Left renal cortex interstitium (tissue), 4 donors: ENCODE data around the gene WNT1. TPM values are rescaled to one million over a fixed set of nuclear protein-coding genes. Genes with fewer than 3 reads are reported as not detected.

ENCODE experiments used
- DNase-seq, 4 donors: peaks; one replicate each; pipeline ENCODE4 v3.0.0-alpha.2; 2013; ENCODE audit warnings: low read depth in 4 of 4, low spot score in 2 of 4, missing footprints in 1 of 4
- polyA plus RNA-seq, 4 donors: library from polyadenylated mRNA; unstranded; fragments of 120-200 nt; gene quantifications; one replicate each; pipeline ENCODE4 v1.2.1, GENCODE V29; 2013; ENCODE audit not compliant: insufficient read length in 4 of 4

The WNT1 gene
- polyA plus RNA-seq, 4 donors, result not detected

DNA sequence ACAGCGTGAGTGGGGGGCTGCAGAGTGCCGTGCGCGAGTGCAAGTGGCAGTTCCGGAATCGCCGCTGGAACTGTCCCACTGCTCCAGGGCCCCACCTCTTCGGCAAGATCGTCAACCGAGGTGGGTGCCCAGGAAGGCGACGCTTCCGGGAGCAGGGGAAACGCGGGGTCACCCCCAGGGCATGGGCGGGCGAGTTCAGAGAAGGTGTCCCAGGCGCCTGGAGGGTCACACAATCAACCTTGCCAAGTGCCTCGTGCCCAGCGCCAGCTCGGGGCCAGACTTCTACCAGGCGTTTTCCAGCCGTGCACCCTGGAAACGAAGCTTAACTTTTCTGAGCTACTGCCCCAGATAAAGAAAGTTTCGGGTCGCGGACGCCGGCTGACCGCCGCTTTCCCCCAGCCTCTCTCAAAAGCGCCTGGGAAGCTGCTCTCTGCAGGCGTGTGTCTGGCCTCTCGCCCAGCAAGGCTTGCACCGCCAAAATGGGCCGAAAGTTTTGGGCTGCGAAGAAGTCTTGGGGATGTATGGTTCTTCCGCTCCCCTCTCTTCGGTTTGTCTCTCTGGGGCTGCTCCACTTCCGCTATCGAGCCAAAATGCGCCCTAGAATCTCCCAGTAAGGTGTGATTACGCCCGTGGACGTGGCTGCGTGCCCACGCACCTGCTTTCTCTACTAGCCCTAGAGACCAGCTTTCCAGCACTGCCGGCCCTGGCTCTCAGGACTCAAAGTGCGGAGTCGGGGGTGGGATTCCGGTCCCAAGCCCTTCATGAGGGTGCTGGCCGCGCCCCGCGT lies 1.7 kb downstream of the WNT1 start:
- DNase-seq, result no peak

DNA sequence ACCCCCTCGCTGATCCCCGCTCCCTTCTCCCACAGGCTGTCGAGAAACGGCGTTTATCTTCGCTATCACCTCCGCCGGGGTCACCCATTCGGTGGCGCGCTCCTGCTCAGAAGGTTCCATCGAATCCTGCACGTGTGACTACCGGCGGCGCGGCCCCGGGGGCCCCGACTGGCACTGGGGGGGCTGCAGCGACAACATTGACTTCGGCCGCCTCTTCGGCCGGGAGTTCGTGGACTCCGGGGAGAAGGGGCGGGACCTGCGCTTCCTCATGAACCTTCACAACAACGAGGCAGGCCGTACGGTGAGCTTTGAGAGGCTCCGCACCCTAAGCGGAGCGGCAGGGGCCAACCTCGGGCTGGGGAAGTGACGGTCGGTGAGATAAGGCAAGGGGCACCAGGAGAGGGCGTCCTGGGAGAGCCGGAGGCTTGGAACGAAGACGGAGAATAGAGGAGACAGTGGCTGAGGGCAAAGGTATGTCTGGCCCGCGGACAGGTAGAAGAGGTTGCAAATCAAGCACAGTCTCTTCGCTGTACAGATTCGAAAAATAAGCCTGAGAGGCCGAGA lies 2.3 kb downstream of the WNT1 start:
- DNase-seq, result no peak

DNA sequence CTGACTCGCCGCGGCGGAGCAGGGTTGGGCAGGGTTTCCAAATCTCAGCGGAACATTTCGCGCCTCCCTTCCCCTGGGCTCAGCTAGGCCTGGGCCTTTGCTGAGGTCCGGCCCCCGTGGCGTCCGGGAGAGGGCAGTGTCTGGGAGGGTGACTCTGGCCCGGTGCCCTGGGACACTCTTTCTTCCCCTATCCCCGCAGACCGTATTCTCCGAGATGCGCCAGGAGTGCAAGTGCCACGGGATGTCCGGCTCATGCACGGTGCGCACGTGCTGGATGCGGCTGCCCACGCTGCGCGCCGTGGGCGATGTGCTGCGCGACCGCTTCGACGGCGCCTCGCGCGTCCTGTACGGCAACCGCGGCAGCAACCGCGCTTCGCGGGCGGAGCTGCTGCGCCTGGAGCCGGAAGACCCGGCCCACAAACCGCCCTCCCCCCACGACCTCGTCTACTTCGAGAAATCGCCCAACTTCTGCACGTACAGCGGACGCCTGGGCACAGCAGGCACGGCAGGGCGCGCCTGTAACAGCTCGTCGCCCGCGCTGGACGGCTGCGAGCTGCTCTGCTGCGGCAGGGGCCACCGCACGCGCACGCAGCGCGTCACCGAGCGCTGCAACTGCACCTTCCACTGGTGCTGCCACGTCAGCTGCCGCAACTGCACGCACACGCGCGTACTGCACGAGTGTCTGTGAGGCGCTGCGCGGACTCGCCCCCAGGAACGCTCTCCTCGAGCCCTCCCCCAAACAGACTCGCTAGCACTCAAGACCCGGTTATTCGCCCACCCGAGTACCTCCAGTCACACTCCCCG lies 3.0 kb downstream of the WNT1 start:
- DNase-seq, result no peak

DNA sequence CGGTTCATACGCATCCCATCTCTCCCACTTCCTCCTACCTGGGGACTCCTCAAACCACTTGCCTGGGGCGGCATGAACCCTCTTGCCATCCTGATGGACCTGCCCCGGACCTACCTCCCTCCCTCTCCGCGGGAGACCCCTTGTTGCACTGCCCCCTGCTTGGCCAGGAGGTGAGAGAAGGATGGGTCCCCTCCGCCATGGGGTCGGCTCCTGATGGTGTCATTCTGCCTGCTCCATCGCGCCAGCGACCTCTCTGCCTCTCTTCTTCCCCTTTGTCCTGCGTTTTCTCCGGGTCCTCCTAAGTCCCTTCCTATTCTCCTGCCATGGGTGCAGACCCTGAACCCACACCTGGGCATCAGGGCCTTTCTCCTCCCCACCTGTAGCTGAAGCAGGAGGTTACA lies 3.6 kb downstream of the WNT1 start:
- DNase-seq, result no peak

DNA sequence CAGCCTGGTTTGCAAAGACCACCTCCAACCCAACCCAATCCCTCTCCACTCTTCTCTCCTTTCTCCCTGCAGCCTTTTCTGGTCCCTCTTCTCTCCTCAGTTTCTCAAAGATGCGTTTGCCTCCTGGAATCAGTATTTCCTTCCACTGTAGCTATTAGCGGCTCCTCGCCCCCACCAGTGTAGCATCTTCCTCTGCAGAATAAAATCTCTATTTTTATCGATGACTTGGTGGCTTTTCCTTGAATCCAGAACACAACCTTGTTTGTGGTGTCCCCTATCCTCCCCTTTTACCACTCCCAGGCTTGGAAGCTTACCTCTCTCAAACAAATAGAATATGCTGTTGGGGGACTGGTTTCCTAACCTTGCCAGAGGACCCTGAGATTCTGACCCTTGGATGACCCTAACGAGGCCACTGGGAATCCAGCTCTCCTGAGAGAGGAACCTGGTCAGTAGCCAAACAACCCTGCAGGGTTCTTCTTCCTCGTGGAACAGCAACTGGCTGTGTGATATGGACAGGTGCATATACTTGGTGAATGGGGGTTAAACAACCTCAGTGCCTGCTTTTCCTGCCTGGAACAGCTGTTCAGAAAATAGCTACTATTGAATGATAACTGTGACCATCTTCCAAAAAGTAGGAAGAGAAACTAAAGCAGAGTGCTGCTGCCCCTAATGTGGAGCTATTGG lies 4.4 kb downstream of the WNT1 start:
- no peak for DNase-seq

DNA sequence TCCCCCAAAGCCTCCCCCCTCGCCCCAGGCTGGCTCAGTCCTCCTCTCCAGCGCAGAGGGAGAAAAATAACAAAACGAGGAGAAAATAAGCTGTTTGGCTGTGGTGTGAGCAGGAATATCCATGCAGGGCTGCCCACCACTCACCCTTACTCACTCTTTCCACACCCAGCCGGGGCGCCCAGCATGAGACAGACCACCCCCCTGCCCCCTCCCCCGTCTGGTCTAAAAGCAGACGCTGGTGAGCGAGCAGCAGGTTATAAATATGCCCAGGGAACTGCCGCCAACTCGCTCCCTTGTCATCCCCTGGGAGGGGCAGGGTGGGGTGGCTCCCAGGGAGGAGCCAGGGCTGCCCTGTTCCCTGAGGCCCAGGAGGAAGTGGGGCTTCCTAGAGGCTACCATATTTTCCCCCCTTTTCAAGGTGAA lies 7.4 kb downstream of the WNT1 start:
- DNase-seq, result no peak

DNA sequence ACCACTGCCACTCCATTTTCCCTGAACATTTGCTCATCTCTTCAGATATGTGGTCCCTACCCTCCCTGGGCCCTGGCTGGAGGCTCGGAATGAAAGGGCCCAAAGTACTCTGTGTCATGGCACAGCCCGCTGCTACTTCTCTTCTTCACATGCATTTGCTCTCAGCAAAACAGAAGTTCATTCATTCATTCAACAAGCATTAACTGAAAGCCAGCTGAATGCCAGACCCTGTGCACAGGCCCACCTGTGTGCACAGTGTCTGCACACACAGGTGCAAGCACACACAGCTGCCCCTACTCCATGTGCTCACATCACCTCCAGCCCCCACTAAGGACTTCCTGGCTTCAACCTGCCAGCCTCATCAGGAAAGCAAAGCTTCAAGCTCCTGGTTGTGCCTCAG lies 7.8 kb downstream of the WNT1 start:
- no peak for DNase-seq

DNA sequence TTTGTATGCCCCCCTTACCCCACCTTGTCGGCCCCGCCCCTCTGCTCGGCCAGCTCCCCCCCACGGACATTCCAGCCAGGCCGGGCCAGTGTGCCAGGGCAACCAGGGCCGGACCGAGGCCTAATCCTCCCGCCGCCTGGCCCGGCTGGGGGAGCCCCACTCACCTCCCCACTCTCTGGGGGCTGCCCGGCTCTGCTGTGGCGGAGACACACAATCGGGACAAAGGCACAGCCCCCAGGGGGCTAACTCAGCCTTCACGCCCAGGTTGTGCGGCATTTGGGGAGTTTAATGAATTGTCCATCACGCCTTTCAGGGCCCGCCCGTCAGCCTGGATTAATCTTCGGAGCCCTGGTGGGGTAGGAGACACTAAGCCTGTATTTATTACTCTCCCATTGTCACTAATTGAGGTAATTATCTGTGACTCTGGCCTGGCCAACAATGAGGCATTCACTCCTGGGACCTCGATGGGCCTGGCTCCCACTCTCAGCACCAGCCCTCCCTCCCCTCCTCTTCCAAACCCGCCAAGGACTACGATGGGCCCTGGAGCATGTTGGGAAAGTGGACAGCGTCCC lies 8.7 kb downstream of the WNT1 start:
- DNase-seq, result no peak

DNA sequence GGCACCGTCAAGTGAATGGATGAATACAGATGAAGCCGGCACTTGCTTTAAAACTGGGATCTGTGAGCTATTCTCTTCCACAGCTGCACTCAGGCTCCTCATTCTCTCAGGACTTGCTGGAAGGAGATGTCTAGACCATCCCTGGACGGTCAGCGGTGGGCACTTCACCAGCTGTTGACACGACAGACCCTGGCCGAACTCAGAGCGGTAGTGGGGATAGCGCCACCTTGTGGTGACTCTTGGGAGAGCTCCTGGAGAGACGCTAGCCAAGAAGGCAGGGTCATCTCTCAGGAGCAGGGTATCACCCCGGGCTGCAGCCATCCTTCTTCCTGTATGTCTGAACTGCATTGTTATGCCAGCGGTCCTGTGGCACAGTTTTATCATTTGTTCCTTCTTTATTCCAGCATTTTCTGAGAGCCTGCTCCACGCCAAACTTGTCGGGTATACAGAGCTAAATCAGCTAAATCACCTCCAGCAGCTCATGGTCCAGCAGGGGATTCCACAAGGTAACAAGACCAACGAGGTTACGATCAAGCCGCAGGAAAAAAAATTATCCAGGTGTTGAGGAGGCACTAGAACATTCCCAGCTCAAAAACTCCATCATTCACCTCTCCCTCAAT lies 10.0 kb downstream of the WNT1 start:
- DNase-seq, result no peak

DNA sequence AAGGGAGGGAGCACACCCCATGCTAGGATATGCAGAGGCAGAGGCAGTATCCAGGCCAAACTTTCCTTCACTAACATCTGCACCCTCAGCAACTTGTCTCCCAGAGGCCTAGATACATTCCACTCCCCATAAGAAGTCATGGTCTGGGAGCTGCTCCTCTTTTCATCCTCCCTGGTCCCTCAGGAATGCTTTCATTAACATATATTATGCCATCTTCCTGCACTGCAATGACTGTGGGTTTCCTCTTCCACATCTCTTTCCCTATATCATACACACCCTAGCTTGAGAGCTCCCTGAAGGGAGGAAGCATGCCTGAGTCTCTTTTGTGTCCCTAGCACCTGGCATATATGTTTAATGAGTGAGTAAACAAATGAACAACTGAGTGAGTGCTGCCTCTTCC lies 12.4 kb downstream of the WNT1 start:
- no peak for DNase-seq

DNA sequence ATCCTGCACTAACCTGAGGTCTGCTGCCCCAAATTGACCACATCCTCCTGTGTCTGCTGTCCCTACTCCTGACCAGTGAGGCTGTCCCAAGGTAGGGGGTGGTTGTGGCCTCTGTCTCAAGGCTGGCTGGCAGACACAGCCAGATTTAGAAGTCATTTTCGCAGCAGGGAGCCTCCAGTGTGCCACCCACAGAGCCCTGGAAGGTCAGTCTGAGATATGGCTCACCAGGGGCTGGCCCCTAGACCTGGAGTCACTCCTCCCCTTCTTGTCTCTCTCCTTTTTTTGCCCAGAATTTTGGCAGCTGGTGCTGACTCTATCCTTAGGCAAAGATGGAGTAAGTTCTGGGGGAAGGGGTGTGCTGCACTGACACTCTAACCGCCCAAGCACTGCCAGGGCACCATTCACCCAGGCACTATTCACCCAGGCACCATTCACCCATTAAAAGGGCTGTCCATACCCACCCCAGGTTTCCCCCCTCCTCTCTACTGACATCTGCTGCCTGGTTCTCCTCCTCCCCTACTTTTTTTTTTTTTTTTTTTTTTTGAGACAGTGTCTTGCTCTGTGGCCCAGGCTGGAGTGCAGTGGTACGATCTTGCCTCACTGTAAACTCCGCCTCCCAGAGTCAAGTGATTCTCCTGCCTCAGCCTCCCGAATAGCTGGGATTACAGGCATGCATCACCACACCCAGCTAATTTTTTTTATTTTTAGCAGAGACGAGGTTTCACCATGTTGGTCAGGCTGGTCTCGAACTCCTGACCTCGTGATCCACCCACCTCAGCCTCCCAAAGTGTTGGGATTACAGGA lies 13.3 kb downstream of the WNT1 start:
- DNase-seq, result no peak

DNA sequence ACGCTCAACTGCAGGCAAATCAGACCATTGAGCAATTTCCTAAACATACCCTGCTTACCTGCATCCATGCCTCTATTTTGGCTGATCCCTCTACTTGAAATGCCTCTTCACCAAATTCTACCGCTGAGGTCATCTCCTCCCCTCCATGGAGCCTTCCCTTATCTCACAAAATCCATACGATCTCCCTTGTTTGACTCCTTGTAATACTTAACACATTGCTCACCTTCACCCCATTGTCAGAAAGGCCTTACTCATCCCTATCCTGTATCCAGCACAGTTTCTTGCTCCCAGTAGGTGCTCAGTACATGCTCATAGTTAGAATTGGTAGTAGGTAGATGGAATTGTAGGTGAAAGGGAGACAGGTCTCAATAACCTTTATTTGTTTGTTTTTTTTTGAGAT lies 15.7 kb downstream of the WNT1 start:
- DNase-seq, result no peak

DNA sequence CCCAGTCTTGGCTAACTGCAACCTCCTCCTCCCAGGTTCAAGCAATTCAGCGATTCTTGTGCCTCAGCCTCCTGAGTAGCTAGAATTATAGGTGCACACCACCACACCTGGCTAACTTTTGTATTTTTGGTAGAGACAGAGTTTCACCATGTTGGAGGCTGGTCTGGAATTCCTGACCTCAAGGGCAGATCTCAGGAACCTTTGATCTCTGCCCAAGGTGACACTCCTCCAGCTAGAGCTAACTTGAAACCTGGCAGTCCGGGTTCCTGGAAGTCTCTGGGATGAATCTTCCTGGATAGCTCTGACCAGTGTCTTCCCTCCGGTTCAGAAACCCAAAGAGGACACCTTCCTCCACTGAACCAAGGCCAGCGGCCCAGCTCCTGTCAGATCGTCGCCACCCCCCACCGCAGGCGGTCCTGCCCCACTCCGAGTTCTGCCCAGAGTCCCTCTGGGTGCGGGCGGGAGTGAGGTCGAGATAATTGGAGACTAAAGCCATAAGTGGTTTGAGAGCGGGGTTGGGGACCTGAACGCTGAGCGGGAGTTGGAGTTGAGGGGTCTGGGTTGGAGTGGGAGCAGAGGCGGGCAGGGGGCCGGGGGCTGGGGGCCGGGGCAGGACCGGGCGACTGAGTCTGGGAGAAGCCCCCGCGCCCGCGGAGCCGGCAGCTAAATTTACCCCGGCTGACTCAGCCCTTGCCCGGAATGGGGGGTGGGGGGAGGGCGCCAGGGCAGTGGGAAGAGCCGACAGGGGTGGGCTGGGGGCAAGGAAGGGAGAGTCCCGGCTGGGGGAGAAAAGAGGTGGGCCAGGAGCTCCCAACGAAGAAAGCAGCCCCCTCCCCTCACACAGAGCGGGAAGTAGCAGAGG lies 16.3 kb downstream of the WNT1 start:
- no peak for DNase-seq

DNA sequence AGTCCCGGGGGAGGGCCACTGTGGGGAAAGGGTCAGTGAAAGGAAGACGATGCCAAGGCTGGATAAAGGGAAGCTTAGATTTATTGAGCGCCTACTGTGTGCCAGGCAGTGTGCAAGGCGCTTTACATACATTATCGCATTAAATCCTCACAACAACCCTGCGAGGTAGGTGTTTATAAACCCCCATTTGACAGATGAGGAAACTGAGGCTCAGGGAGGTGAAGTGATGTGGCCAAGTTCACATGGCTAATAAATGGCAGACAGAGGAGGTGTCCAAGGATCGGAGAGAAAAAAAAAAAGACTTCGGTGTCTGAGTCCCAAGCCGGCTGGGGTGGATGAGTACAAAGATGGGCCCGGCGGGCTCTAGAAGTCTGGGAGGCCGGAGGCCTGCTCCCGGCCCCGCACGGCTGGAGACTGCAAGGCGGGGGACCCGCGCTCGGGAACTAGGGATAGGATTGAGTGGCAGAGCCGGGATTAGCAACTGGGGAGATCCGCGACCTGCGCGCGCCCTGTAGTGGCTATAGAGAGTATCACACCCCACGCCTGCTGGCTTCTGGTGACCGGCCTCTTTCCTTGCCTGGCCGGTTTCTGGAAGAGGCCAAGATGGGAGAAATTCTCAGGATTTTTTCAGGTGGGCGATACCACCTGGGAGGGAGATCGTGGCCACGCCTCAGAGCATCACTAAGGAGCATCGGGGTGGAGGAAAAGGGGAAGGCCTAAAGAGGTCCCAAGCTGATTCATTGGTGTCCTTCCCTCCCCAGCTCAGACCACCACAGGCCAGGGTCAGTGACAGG lies 17.2 kb downstream of the WNT1 start:
- peak in 1 of 4 donors; percentile 80 for DNase-seq

DNA sequence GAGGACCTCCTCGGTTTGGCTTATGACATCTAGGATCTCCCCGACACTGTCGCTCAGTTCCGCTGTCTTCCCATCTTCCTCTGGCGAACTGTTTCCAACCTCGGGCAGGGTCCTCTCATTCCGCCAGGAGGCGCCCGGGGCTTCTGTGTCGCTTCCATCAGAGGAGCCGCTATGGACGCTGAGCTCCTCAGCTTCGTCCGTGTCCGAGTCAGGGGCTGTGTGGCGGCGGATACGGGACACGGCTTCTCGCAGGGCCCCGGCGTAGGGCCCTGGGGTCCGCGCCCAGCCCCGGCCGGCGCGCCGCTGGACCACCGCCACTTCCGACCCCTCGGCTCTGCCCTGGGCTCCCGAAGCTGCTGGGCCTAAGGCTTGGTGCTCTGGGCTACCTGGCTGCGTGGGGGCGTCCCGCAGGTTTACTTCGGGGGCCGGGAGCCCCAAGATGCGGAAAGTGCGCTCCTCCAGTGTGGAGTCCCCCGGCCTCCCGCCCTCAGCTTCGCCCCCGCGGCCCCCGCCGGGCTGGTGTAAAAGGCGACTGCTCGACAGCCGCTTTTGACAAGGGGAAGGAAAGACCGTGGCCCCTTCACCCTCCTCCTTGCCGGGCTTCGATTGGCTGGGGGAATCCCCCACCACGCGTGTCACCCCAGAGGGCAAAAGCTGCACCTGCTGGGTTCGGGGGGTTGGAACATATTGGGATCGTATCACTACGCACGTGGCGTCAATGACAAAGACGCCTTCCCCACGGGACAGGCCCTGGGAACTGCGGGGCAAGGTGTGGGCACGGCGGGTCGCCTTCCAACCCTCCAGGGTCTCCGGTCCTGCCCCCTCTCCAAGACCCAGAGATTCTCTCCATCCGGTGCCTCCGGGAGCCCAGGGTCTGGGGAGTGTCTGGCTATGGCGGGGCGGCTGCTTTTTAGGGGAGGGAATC lies 18.9 kb downstream of the WNT1 start:
- DNase-seq, result peak in 1 of 4 donors; percentile 65

DNA sequence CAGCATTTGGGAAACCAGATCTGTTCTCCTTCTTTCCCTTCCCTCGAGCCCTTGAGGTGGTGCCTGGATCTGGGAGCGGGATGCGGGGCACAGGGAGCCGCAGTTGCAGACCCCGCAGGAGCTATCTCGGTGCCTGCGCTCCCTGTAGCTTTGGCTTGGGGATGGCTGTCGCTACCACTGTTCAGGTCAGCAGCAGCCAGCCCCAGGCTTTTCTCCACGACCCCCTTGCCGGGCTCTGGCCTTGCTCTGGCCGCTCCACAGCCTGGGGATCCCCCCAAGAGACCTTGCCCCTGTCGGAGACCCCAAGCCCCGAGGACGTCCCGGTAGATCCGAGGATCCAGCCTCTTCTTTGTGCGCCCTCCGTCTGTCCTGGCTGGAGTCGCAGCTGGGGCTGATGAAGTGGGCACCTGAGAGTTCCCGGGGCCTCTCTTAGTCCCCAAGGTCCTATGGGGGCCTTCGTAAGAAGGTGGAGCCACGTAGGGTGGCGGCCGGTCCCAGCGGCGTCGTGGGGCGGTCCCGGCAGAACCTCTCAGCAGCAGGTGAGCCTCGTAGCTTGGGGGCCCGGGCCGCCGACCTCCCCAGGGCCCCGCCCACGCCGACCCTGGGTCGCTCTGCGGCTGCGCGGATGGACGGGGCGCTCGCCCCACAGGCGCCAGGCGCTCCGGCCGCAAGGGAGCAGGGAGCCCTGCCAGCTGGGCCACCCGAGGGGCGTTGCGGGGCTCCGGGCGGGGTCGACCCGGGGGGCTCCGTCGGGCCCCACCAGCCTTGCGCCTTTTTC lies 19.8 kb downstream of the WNT1 start:
- no peak for DNase-seq
